ENCODE measurements around the gene MRTFB. TPM values are rescaled to one million over a fixed set of nuclear protein-coding genes. Genes with fewer than 3 reads are reported as not detected.

MRTFB gene
- total RNA-seq, 2 experiments from 2014 or later = 18.0 to 19.4 TPM

DNA sequence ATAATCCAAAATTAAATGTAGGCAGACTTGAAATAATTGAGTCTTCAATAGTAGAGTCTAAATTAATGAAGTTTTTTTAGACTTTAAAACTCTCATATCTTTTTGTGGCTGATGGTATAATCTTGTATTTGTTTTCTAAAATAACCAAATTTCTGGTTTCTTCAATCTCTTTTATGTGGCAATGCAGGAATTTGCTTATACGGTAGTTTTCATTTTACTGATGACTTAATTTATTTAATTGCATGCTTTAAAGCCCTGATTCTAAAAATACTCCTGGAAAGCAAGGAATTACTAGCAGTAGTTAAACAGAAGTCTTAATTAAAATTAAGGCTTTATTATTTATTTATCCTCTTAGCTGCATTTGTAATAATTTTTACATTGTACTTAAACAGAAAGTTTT, 15.4 kb downstream of the MRTFB start:
- Histone ChIP-seq H3K36me3 (ENCODE audit: insufficient read depth, low read length) (no peaks in the 10 kb centered on the region), H3K4me3 (ENCODE audit: low read length) (no peak overlapping the region), H3K27ac (ENCODE audit: low read depth in 1 of 2, low read length in 2 of 2) (no peak overlapping the region), H3K4me1 (ENCODE audit: insufficient read depth, low read length) (no peaks in the 10 kb centered on the region), H3K27me3 (ENCODE audit: control insufficient read depth in 1 of 2, insufficient read depth in 2 of 2, low read length in 2 of 2) (no peaks in the 10 kb centered on the region), H3K9me3 (ENCODE audit: control insufficient read depth in 1 of 2, insufficient read depth in 1 of 2, low read length in 2 of 2) (no peaks in the 10 kb centered on the region)
- TF ChIP-seq, protein P1, sequence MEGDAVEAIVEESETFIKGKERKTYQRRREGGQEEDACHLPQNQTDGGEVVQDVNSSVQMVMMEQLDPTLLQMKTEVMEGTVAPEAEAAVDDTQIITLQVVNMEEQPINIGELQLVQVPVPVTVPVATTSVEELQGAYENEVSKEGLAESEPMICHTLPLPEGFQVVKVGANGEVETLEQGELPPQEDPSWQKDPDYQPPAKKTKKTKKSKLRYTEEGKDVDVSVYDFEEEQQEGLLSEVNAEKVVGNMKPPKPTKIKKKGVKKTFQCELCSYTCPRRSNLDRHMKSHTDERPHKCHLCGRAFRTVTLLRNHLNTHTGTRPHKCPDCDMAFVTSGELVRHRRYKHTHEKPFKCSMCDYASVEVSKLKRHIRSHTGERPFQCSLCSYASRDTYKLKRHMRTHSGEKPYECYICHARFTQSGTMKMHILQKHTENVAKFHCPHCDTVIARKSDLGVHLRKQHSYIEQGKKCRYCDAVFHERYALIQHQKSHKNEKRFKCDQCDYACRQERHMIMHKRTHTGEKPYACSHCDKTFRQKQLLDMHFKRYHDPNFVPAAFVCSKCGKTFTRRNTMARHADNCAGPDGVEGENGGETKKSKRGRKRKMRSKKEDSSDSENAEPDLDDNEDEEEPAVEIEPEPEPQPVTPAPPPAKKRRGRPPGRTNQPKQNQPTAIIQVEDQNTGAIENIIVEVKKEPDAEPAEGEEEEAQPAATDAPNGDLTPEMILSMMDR (IDR thresholded peaks at IDR 0.05) = no peak
- DNase-seq = no peak
- Mint-ChIP-seq H3K9me3 (no peaks in the 10 kb centered on the region), H3K27me3 (no peaks in the 10 kb centered on the region), H3K4me1 (ENCODE audit: low read depth) (peaks cover 27% of the 10 kb centered on the region), H3K27ac (no peak overlapping the region), H3K36me3 (ENCODE audit: low read depth) (peaks cover 25% of the 10 kb centered on the region), H3K4me3 (no peak overlapping the region)
- CTCF ChIA-PET = no interaction called here
- no peak for ATAC-seq (ENCODE audit: poor library complexity)
- intact Hi-C loops (cut with DNase I, micrococcal nuclease) = no loop called here
- POLR2A ChIA-PET = no interaction called here

DNA sequence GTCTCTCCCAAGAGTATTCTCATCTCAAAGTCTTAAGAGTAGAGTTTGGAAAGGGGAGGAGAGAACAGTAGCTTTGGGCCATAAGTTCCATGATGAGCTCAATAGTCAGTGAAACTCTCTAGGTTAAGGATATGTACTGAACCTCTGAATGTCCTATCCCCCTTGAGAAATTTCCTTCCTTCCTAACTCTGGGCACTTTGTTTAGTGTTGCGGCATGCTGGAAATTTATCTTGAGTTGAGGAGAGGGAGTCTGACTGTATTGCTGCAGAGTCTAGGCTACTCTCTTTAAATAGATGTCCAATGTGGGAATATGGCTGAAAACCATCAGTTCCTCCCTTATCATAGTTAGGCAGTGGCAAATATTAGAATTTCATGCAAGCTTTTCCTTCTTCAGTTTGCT, 16.1 kb downstream of the MRTFB start:
- intact Hi-C loops (cut with DNase I, micrococcal nuclease) = loop anchor here in 1 of 2 experiments (1.0 kb wide), 1 partner anchor 34 kb away; no protein-coding TSS in a partner anchor
- H3K9me3 Mint-ChIP-seq = no peaks in the 10 kb centered on the region
- Histone ChIP-seq H3K27me3 (ENCODE audit: control insufficient read depth in 1 of 2, insufficient read depth in 2 of 2, low read length in 2 of 2) (no peaks in the 10 kb centered on the region), H3K4me1 (ENCODE audit: insufficient read depth, low read length) (no peaks in the 10 kb centered on the region), H3K36me3 (ENCODE audit: insufficient read depth, low read length) (no peaks in the 10 kb centered on the region), H3K4me3 (ENCODE audit: low read length) (no peak overlapping the region), H3K9me3 (ENCODE audit: control insufficient read depth in 1 of 2, insufficient read depth in 1 of 2, low read length in 2 of 2) (no peaks in the 10 kb centered on the region), H3K27ac (ENCODE audit: low read depth in 1 of 2, low read length in 2 of 2) (no peak overlapping the region)
- POLR2A ChIA-PET = no interaction called here
- CTCF ChIA-PET = no interaction called here
- H3K4me3 Mint-ChIP-seq = no peak overlapping the region
- no peaks in the 10 kb centered on the region for H3K27me3 Mint-ChIP-seq
- DNase-seq (no peak), ATAC-seq (ENCODE audit: poor library complexity) (no peak)
- H3K27ac Mint-ChIP-seq = no peak overlapping the region
- H3K36me3 Mint-ChIP-seq (ENCODE audit: low read depth) = peaks cover 18% of the 10 kb centered on the region
- TF ChIP-seq, protein P1 (IDR thresholded peaks at IDR 0.05) = no peak
- peaks cover 30% of the 10 kb centered on the region for H3K4me1 Mint-ChIP-seq (ENCODE audit: low read depth)

DNA sequence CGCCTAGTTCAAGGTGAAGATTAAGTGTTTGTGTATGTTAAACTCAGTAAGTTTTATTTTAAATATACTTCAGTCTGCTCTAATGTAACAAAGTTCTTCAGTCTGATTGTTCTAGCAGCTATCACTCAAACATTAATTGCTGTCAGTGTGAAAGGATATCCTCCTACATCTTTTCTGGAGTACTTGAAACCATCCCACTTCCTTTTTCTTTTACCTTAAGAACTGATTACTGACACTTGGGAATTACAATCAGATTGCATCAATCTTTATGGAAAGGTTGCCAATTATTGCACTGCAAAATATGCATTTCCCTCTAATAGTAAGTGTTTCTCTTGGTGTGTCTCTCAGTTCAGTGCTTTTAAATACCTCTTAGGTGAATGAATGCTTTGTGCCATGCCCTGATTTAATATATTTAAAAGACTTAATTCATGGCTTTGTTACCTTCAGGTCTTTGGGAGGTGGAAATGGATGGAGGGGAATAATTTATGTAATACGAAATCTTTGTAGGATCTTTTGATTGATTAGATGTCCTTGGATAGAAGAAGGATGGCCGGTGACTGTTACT, 16.6 kb downstream of the MRTFB start:
- Histone ChIP-seq H3K4me1 (ENCODE audit: insufficient read depth, low read length) (no peaks in the 10 kb centered on the region), H3K9me3 (ENCODE audit: control insufficient read depth in 1 of 2, insufficient read depth in 1 of 2, low read length in 2 of 2) (no peaks in the 10 kb centered on the region), H3K4me3 (ENCODE audit: low read length) (no peak overlapping the region), H3K27me3 (ENCODE audit: control insufficient read depth in 1 of 2, insufficient read depth in 2 of 2, low read length in 2 of 2) (no peaks in the 10 kb centered on the region), H3K36me3 (ENCODE audit: insufficient read depth, low read length) (no peaks in the 10 kb centered on the region), H3K27ac (ENCODE audit: low read depth in 1 of 2, low read length in 2 of 2) (no peak overlapping the region)
- Mint-ChIP-seq H3K4me1 (ENCODE audit: low read depth) (peaks cover 35% of the 10 kb centered on the region), H3K9me3 (no peaks in the 10 kb centered on the region), H3K36me3 (ENCODE audit: low read depth) (peaks cover 15% of the 10 kb centered on the region), H3K4me3 (no peak overlapping the region), H3K27me3 (no peaks in the 10 kb centered on the region), H3K27ac (no peak overlapping the region)
- TF ChIP-seq, protein P1 (IDR thresholded peaks at IDR 0.05) = no peak
- no peak for ATAC-seq (ENCODE audit: poor library complexity)
- intact Hi-C loops (cut with DNase I, micrococcal nuclease) = loop anchor here in 1 of 2 experiments (1.0 kb wide), 1 partner anchor 34 kb away; no protein-coding TSS in a partner anchor
- ChIA-PET POLR2A (no interaction called here), CTCF (no interaction called here)
- no peak for DNase-seq
